ENCODE results near the gene TSN. TPM values are rescaled to one million over a fixed set of nuclear protein-coding genes. Genes with fewer than 3 reads are reported as not detected.

The TSN gene
- total RNA-seq, result 10 to 100 TPM; 35.4 to 47.1 (median 37.0) TPM

GRCh38 chr2:121755237-121756111 is at the start of gene TSN:
TSS of gene TSN (plus strand) at chr2:121755651. CDS start at chr2:121755780, 129 bp downstream.
- TF ChIP-seq CTCF (IDR thresholded peaks at IDR 0.05; ENCODE audit: low read depth), result no peak

- TF ChIP-seq CTCF (IDR thresholded peaks at IDR 0.05; ENCODE audit: low read depth), result no peak
Measured at GRCh38 chr2:121705958-121706357, 49.5 kb upstream of the TSN start.

- no peak for TF ChIP-seq CTCF (IDR thresholded peaks at IDR 0.05; ENCODE audit: low read depth)
Measured at GRCh38 chr2:121707344-121707919, 48.0 kb upstream of the TSN start.

- no peak for TF ChIP-seq CTCF (IDR thresholded peaks at IDR 0.05; ENCODE audit: low read depth)
Measured at GRCh38 chr2:121707920-121708361, 47.5 kb upstream of the TSN start.

GRCh38 chr2:121709776-121710469 is 45.5 kb upstream of the TSN start:
- TF ChIP-seq CTCF (IDR thresholded peaks at IDR 0.05; ENCODE audit: low read depth), result no peak

- no peak for TF ChIP-seq CTCF (IDR thresholded peaks at IDR 0.05; ENCODE audit: low read depth)
Measured at GRCh38 chr2:121710470-121711170, 44.8 kb upstream of the TSN start.

All from subcutaneous adipose tissue (tissue), 4 donors.